Measurements from ENCODE around the gene IMPDH1. TPM values are rescaled to one million over a fixed set of nuclear protein-coding genes. Genes with fewer than 3 reads are reported as not detected.
A peak's percentile ranks its signal among the peaks of the same experiment; 100 is the strongest.

The IMPDH1 gene
- total and polyA plus RNA-seq, 5 experiments from 2014 or later, result 30.2 to 45.0 (median 36.9) TPM

DNA sequence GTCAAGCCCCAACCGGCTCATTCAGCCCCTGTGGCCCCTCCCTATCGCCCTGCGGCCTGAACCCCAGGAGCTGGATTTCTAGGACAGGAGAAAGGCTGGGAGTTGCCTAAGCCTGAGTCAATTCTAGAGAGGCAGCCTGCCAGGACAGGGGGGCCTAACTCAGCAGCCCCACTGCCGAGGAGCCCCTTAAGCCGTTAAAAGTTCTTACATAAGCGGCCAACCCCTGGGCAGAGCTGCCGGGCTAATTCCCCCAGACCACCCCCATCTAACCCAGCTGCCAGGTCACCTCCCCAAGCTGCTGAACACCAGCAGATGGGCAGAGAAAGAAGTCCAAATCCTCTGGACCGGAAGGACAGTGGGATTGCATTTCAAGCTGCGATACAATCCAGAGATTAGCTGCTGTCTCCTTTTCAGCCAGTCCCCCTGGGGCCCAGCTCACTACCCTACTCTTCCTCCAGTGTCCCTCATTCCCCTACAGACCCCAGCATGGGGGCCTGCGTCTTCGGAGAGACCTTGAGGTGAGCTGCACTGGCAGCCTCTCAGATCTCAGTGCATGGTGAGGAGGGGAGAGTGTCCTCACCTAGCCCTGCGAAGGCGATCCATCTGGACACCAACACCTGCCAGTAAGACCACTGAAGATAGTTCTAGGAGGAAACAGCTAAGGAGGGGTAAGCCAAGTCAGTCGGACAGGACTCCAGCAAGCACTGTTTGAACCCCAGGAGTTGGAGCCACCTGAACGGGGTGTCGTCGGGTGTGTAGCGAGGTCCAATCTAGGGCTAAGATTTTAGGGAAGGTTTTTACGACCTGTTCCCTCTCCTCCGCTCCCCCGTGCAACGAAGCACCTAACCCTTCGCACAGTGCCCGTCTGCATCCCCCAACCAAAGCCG lies 830 bp downstream of the IMPDH1 start:
- Mint-ChIP-seq H3K4me1 (peaks cover 24 to 49% (median 46%) of the 10 kb centered on the region in 4 donors), H3K9me3 (no peaks in the 10 kb centered on the region), H3K27ac (peak overlapping the region; percentile 71 to 94 (median 89)), H3K27me3 (peaks cover 0 to 4% (median 0%) of the 10 kb centered on the region in 5 donors), H3K36me3 (no peaks in the 10 kb centered on the region), H3K4me3 (peak overlapping the region; percentile 84 to 90 (median 89))
- DNase-seq, result no peak
- POLR2A ChIA-PET, result interaction anchor here (0.9 to 2.8 kb wide), 5 partner anchors 7 to 67 kb away, joined by 4 to 12 read pairs (median 10); partner anchors contain the start of gene HILPDA
- no peak for ATAC-seq

DNA sequence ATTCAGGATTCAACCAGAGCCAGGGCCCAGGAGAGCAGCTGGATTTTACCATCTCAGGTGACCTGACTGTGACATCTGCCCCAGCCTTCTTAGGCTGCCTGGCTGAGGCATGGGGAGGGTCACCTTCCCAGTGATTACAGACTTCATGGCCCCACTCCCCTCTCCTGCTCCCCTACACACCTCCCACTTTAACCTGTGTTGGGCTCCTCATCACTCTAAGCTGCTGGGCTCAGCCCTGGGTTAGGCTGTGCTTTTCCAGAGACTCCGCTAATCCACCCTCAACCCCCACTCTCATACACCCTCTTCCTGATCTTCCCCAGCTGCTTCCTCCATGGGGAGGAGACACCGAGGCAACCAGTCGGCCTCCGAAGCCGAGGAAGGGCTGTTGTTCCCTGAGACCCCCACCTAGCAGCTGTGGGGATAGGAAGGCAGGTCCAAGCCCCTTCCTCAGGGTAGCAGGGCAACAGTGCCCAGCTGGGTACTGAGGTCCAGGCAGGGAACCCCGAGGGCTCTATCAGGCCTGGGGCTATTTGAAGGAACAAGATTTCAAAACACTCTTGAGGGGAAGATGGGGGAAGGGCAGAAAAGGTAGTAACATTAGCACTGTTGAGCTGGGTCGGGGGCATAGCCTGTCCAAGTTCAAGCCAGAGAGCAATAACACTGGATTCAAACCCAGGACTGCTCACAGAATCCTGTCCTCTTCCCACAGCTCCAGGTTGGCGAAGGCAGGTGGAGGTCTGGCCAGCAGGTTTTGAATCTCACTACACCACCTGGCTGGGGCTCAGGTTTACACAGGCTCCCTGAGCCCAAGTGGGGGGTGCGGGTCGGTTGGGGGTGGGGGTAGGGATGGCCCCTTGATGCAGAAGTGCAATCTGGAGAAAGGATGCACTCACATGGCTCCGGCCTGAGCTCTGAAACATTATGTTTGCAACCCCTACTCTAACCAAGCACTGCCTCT lies 1.8 kb downstream of the IMPDH1 start:
- POLR2A ChIA-PET, result interaction anchor here (0.9 to 2.8 kb wide), 5 partner anchors 8 to 68 kb away, joined by 4 to 12 read pairs (median 10); partner anchors contain the start of gene HILPDA
- Mint-ChIP-seq H3K36me3 (peaks cover 0 to 2% (median 0%) of the 10 kb centered on the region in 3 donors), H3K27ac (peak overlapping the region in 9 of 10 donors; percentile 61 to 94 (median 83)), H3K9me3 (no peaks in the 10 kb centered on the region), H3K4me3 (peak overlapping the region in 9 of 10 donors; percentile 22 to 90 (median 87)), H3K4me1 (peaks cover 31 to 56% (median 53%) of the 10 kb centered on the region in 4 donors), H3K27me3 (no peaks in the 10 kb centered on the region)
- ATAC-seq, result no peak
- no peak for DNase-seq

DNA sequence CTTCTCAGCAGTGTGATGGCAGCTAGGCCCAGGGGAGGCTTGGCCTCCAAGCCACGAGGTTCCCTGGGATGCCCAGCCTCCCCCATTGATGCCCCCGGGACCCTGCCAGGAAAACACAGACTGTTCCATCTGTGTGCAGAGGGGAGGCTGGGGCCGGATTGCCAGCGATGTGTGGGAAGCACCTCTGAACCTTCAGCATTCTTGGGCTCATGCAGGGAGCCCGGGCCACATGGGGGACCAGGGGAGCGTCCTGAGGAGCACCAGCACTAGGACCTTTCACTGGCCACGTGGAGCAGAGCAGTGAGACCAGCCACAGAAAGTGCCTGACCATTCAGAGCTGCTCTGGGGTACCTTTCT lies 2.6 kb downstream of the IMPDH1 start:
- peaks cover 31 to 58% (median 55%) of the 10 kb centered on the region in 4 donors for H3K4me1 Mint-ChIP-seq
- peak overlapping the region in 5 of 10 donors; percentile 30 to 89 (median 85) for H3K4me3 Mint-ChIP-seq
- no peak for ATAC-seq
- H3K36me3 Mint-ChIP-seq, result peaks cover 0 to 7% (median 3%) of the 10 kb centered on the region in 3 donors
- DNase-seq, result no peak
- POLR2A ChIA-PET, result interaction anchor here (2.1 kb wide), 1 partner anchor 63 kb away, joined by 7 read pairs; the partner anchor contains the start of gene RBM28
- H3K27ac Mint-ChIP-seq, result peak overlapping the region in 8 of 10 donors; percentile 69 to 94 (median 82)
- no peaks in the 10 kb centered on the region for H3K9me3 Mint-ChIP-seq
- H3K27me3 Mint-ChIP-seq, result no peaks in the 10 kb centered on the region

DNA sequence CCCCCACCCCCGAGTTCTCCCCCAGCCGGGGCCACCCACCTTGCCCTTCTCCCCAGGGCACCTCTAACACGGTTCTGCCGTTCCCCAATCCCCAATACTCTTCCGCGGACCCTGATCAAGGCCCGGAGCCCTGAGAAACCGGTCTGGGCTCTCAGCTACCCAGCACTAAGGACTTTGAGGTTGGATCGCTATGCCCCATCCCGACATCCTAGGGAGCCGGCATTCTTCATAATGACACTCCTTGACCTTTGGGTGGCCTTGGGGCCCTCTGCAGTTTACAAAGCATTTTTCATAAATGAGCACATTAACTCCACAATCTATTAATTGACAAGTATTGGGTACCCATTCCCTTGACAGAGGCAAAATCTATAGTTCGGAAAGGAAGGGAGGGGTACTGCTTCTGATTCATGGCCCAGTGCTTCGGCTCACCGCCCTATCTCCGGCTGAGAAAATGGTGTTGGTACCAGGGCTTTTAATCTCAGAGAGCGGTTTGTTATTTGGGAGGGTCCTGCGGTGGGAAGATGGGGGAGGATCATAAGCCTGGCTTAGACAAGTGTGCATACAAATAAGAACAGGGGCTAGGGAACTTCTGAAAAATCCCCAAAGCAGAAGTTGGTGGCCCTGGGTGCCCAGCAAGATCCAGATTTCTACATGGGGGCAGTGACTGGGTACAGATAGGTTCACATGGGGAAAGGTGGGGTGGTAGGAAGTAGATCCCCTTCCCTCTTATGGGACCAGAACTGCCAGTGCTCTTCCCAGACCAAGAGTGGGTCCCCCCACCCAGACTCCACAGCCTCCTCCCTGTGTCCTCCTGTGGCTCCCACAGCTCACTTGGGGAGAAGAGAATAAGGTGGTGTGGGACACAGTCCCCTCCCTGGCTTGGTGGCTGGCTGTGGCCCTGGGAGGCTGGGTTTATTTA lies 3.2 kb downstream of the IMPDH1 start:
- Mint-ChIP-seq H3K4me1 (peaks cover 31 to 59% (median 56%) of the 10 kb centered on the region in 4 donors), H3K27me3 (no peaks in the 10 kb centered on the region), H3K9me3 (no peaks in the 10 kb centered on the region), H3K27ac (peak overlapping the region; percentile 69 to 94 (median 80)), H3K4me3 (peak overlapping the region; percentile 59 to 90 (median 84)), H3K36me3 (peaks cover 0 to 9% (median 3%) of the 10 kb centered on the region in 3 donors)
- peak in 2 of 10 donors; percentile 14 to 19 for DNase-seq
- ATAC-seq, result no peak
- POLR2A ChIA-PET, result interaction anchor here (1.5 to 2.1 kb wide), 2 partner anchors 10 to 63 kb away, joined by 3 to 7 read pairs; partner anchors contain the start of gene RBM28

DNA sequence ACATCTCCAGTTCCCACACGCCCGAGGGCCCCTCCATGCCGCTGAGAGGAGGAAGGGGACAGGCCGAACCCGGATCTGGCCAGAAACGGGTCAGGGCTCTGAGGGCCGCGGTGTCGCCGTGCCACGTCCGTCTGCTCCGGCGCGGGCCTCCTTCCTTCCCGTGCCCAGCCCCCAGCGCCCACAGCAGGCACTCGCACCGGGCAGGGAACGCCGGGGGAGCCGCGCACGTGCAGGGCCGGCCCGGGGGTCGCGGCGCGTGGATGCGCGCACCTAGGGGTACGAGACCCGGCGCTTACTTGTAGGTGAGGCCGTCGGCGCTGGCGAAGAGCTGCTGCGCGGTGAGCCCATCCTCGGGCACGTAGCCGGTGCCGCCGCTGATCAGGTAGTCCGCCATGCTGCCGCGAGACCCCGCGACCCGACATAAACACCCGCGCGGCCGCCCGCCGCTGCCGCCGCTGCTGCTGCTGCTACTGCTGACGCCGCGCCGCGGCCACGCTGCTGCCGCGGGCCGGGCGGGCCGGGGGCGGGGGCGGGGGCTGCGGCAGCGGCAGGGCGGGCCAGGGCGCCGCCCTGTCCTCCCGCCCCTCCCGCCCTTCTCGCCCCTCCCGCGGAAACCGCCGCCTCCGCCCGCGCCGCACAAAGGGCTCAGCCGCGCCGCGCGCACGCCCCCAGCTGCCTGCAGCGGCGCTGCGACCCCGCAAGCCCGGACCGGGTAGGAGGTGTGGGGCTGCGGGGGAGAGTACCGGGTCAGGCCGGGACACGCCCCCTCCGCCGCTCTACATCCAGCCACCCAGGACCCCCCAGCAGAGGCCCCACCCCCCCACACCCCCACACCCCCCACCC lies 4.1 kb downstream of the IMPDH1 start:
- Mint-ChIP-seq H3K9me3 (no peaks in the 10 kb centered on the region), H3K4me1 (peaks cover 31 to 61% (median 55%) of the 10 kb centered on the region in 4 donors), H3K36me3 (peaks cover 0 to 16% (median 11%) of the 10 kb centered on the region in 3 donors), H3K27me3 (no peaks in the 10 kb centered on the region), H3K27ac (peak overlapping the region in 5 of 10 donors; percentile 72 to 87 (median 86)), H3K4me3 (peak overlapping the region; percentile 75 to 91 (median 86))
- ATAC-seq, result peak; percentile 32 to 37
- POLR2A ChIA-PET, result interaction anchor here (0.6 to 2.1 kb wide), 4 partner anchors 11 to 201 kb away, joined by 3 to 7 read pairs (median 4); partner anchors contain the start of gene RBM28
- DNase-seq, result peak; percentile 36 to 78 (median 54)

DNA sequence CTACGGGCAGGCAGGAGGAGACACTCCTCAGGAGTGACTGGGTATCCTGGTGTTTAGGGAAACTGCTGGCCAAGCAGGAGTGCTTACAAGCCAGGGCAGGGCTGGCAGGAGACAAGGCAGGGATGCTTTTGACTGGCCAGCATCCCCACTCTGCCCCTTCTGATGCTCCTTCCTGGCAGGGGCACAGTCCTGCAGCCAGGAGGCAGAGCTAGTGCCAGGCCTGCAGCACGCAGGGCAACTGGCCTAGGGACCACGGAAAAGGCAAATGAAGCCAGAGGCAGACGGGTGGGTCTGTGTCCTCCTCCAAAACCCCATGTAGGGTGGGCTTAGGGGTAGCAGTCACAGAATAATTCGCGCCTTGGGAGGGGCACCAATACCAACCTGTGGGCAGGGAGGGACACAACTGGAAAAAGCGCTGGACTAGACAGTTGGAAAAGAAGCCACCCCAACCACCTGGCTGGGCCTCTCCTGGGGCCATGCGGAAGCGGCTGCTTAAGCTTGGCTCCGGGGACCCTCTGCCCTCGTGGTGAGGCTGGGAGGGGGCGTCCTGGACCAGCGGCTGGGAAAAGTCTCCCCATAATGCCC lies 4.8 kb downstream of the IMPDH1 start:
- POLR2A ChIA-PET, result interaction anchor here (1.3 to 1.5 kb wide), 2 partner anchors 11 to 22 kb away, joined by 3 read pairs; no protein-coding TSS in a partner anchor
- Mint-ChIP-seq H3K27ac (peak overlapping the region in 8 of 10 donors; percentile 35 to 87 (median 80)), H3K9me3 (no peaks in the 10 kb centered on the region), H3K27me3 (no peaks in the 10 kb centered on the region), H3K4me3 (peak overlapping the region; percentile 75 to 91 (median 86)), H3K36me3 (peaks cover 0 to 22% (median 11%) of the 10 kb centered on the region in 3 donors), H3K4me1 (peaks cover 31 to 57% (median 51%) of the 10 kb centered on the region in 4 donors)
- DNase-seq, result no peak
- no peak for ATAC-seq

DNA sequence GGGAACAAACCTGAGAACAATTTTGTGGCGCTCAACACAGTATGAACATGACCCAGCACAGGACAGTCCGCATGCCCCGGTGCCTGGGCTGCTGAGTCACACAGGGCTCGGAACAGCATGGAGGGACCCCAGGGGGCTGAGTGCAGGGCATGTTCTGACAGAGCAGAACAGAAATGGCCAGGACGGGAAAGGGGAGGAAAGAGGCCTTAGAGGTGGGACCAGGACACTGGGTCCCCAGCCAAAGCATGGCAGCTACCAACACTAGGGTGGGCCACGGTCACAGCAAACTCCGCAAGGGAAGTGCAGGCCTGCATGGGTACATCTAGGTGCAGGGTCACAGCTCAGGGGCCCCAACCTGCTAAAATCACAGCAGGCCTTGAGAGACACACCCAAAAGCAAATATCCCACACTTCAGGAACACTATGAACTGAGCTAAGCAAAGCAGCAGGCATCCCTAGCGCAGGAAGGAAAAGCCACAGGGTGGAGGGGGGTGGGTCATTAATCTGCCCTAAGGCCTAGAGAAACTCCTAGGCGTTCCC lies 5.6 kb downstream of the IMPDH1 start:
- H3K4me1 Mint-ChIP-seq, result peaks cover 31 to 55% (median 49%) of the 10 kb centered on the region in 4 donors
- peak overlapping the region; percentile 38 to 91 (median 84) for H3K4me3 Mint-ChIP-seq
- DNase-seq, result no peak
- ATAC-seq, result no peak
- POLR2A ChIA-PET, result interaction anchor here (1.2 to 1.3 kb wide), 2 partner anchors 19 to 23 kb away, joined by 3 to 5 read pairs; no protein-coding TSS in a partner anchor
- H3K27ac Mint-ChIP-seq, result peak overlapping the region in 8 of 10 donors; percentile 36 to 80 (median 48)
- no peaks in the 10 kb centered on the region for H3K27me3 Mint-ChIP-seq
- peaks cover 0 to 28% (median 11%) of the 10 kb centered on the region in 3 donors for H3K36me3 Mint-ChIP-seq
- no peaks in the 10 kb centered on the region for H3K9me3 Mint-ChIP-seq

DNA sequence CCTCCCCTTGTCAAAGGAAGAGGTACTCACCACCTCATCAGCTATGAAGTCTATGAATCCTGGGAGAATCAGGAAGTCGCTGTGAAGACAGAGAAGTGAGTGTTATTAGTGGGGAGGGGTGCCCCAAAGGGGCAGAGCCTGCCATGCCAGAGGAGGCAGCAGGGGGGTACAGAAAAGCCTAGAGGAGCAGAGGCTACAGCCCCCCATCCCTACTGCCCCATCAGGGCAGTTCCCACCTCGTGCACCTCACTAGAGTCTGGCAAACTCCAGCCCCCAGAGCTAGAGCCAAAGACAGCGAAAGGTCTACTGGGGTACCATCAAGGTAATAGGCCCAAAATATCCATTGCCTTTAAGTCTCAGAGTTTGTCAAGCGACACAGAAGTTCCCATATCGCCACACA lies 6.1 kb downstream of the IMPDH1 start:
- Mint-ChIP-seq H3K36me3 (peaks cover 0 to 30% (median 11%) of the 10 kb centered on the region in 3 donors), H3K27ac (peak overlapping the region in 6 of 10 donors; percentile 41 to 86 (median 54)), H3K9me3 (no peaks in the 10 kb centered on the region), H3K27me3 (no peaks in the 10 kb centered on the region), H3K4me3 (peak overlapping the region; percentile 33 to 91 (median 84)), H3K4me1 (peaks cover 26 to 50% (median 43%) of the 10 kb centered on the region in 4 donors)
- DNase-seq (no peak), ATAC-seq (no peak)
- POLR2A ChIA-PET, result interaction anchor here (1.2 kb wide), 1 partner anchor 20 kb away, joined by 5 read pairs; no protein-coding TSS in a partner anchor

DNA sequence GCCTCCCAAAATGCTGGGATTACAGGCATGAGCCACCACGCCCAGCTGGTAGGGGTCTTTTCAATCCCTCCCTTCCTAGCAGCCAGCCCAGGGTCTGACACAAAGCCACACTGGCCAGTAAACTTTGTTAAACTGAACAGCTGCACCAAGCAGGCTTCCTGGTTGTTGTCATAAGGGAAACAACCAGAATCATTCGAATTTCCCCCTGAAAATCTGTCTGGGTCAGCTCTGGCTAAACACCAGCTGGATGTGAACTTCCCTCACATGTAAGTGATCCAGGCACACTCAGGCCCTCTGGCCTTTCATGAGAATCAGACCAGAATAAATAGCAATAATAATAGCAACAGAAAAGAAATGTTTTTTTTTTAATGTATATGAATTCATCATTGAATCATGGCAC lies 7.4 kb downstream of the IMPDH1 start:
- Mint-ChIP-seq H3K36me3 (peaks cover 0 to 42% (median 13%) of the 10 kb centered on the region in 3 donors), H3K4me1 (peaks cover 20 to 38% (median 33%) of the 10 kb centered on the region in 4 donors), H3K27ac (peak overlapping the region in 2 of 10 donors; percentile 4 to 60), H3K27me3 (no peaks in the 10 kb centered on the region), H3K9me3 (no peaks in the 10 kb centered on the region), H3K4me3 (no peak overlapping the region)
- DNase-seq (no peak), ATAC-seq (no peak)
- POLR2A ChIA-PET, result no interaction called here

DNA sequence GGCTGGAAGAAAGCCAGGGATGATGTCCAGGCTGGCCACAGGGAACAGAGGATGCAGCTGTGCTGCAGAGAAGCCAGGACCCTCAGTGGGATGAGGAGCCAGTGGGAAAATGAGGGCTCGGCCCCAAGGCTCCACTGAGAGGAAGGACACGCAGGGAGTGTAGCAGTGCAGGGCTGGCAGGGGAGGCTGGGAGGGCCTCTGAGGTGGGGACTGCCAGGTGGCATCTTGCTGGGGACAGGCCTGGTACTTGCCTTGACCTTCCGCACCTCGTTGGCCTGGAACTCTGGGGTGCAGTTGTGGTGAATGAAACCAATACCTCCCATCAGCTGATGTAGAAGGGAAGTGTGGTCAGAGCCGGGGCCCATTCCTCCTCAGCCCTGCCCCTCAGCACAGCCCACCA lies 9.2 kb downstream of the IMPDH1 start:
- peaks cover 0 to 55% (median 15%) of the 10 kb centered on the region in 3 donors for H3K36me3 Mint-ChIP-seq
- POLR2A ChIA-PET, result no interaction called here
- peak overlapping the region in 2 of 10 donors; percentile 4 to 32 for H3K27ac Mint-ChIP-seq
- H3K4me1 Mint-ChIP-seq, result peaks cover 14 to 28% (median 20%) of the 10 kb centered on the region in 4 donors
- DNase-seq (no peak), ATAC-seq (no peak)
- H3K9me3 Mint-ChIP-seq, result no peaks in the 10 kb centered on the region
- no peaks in the 10 kb centered on the region for H3K27me3 Mint-ChIP-seq
- H3K4me3 Mint-ChIP-seq, result no peak overlapping the region

All from naive thymus-derived CD8-positive, alpha-beta T cell (primary cell).